NCI-H1092 treated with DMSO at 0.1 percent for 48 hours (cell line): ENCODE data around the gene TAF11L8.
"Not testable (repeated sequence)": the region's sequence is repeated elsewhere in the genome, so short reads cannot be mapped to it uniquely, and the experiment has no call there.

Experiments
- DNase-seq: peaks from one replicate; lab custom pipeline; 2025; lab: John Stamatoyannopoulos, UW

Gene TAF11L8

GRCh38 chr5:17590860-17591259, at the start of gene TAF11L8:
Gene TAF11L8 (minus strand): TSS chr5:17590960.
- DNase-seq, result not testable (repeated sequence)

GRCh38 chr5:17634160-17634559, 43.4 kb upstream of the TAF11L8 start, which contains the start of gene TAF11L14:
Gene TAF11L14 (plus strand): TSS chr5:17634460.
- DNase-seq, result no peak

DNA sequence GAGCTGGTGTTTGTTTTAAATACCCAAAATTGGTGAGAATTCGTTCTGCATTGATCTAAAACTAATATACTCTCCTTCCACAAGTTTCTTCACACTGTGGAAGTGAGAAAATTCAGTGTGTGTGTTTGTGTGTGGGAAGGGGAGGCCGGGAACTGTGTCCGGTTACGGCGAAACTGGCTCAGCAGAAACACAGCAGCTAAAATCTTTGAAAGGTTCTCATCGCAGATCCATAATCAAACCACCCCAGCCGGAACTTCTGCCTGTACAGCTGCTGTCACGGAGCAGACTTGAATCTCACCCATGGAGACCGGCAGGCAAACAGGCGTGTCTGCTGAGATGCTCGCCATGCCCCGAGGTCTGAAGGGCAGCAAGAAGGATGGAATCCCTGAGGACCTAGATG, 41.0 kb upstream of the TAF11L8 start, which contains the start of gene TAF11L13:
TSS of gene TAF11L13 (plus strand) at position 301 of the 400 bp plus-strand sequence.
- not testable (repeated sequence) for DNase-seq

DNA sequence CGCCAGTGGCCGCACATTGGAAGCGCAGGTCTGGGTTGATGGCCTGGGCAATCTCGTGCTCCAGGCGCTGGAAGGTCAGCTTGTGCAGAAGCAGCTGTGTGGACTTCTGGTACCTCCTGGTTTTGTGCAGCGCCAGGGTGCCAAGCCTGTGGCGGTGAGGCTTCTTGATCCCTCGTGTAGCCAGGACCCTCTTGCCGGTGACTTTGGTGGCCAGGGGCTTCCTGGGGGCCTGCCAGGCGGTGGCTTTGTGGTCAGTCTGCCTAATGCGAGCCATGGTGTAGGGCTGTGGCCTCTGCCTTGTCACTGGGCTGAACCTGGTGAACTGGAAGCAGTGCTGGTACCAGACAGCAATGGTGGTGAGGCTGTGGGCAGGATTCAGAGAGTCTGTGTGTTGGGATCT, 34.9 kb upstream of the TAF11L8 start:
- no peak for DNase-seq

DNA sequence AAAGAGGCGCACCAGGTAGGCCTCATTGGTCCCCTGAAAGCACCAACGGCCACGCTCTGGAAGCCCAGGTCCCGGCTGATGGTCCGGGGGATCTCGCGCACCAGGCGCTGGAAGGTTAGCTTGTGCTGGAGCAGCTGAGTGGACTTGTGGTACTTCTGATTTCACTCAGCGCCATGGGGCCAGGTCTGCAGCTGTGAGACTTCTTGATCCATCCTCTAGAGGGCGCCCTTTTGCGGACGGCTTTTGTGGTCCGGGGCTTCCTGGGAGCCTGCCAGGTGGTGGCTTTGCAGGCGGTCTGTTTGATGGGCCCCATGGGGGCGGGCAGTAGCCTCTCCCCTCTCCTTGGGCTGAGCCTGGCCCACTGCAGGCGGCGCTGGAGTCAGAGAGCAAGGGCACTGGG, 29.9 kb upstream of the TAF11L8 start:
- DNase-seq, result no peak

DNA sequence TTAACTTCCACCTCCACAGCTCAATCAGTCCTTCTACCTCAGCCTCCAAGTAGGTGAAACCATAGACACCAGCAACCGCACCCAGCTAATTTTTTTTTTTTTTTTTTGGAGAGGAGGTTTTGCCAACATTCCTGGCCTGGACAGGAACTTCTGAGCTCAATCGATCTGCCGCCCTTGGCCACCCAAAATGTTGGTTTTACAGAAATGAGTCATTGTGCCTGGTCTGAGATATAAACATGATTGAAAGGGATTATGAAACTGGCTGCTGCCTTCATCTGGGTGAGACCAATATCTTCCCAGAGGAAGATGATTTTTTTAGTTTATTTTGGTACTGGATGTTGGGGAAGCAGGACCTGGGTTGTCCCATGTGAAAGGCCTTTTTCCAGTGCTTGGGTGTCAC, 28.6 kb upstream of the TAF11L8 start:
- no peak for DNase-seq

GRCh38 chr5:17614872-17615605, 24.3 kb upstream of the TAF11L8 start:
- no peak for DNase-seq

GRCh38 chr5:17610092-17610491, 19.3 kb upstream of the TAF11L8 start, which contains the start of gene TAF11L12:
Gene TAF11L12 (plus strand): TSS chr5:17610392.
- DNase-seq, result not testable (repeated sequence)

DNA sequence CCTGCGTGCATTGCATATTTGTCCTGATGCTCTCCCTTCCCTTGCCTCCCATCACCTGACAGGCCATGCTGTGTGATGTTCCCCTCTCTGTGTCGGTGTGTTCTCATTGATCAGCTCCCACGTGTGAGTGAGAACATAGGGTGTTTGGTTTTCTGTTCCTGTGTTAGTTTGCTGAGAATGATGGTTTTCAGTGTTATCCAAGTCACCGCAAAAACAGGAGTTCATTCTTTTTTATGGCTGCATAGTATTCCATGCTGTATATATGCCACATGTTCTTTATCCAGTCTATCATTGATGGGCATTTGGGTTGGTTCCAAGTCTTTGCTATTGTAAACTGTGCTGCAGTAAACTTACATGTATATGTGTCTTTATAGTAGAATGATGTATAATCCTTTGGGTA, 16.7 kb upstream of the TAF11L8 start:
- not testable (repeated sequence) for DNase-seq

DNA sequence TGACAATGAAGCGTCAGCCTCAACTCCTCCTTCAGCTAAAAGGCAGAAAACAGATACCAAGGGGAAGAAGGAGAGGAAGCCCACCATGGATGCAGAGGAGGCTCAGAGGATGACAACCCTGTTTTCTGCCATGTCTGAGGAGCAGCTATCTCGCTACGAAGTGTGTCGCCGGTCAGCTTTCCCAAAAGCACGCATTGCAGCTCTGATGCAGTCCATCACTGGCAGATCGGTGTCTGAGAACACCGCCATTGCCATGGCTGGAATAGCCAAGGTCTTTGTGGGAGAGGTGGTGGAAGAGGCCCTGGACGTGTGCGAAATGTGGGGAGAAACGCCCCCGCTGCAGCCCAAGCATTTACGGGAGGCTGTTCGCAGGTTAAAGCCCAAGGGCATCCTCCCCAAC, 14.2 kb upstream of the TAF11L8 start:
- no peak for DNase-seq

GRCh38 chr5:17603880-17604279, 13.1 kb upstream of the TAF11L8 start, which contains the start of gene TAF11L11:
Gene TAF11L11 (plus strand): TSS chr5:17604183.
- DNase-seq, result not testable (repeated sequence)

DNA sequence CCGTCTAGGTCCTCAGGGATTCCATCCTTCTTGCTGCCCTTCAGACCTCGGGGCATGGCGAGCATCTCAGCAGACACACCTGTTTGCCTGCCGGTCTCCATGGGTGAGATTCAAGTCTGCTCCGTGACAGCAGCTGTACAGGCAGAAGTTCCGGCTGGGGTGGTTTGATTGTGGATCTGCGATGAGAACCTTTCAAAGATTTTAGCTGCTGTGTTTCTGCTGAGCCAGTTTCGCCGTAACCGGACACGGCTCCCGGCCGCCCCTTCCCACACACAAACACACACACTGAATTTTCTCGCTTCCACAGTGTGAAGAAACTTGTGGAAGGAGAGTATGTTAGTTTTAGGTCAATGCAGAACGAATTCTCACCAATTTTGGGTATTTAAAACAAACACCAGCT, 7.0 kb upstream of the TAF11L8 start, which contains the start of gene TAF11L10:
TSS of gene TAF11L10 (minus strand) at position 101 of the 400 bp plus-strand sequence.
- DNase-seq, result not testable (repeated sequence)

GRCh38 chr5:17594255-17594654, 3.5 kb upstream of the TAF11L8 start, which contains the start of gene TAF11L9:
Gene TAF11L9 (minus strand): TSS chr5:17594394.
- not testable (repeated sequence) for DNase-seq

GRCh38 chr5:17585658-17586057, 5.1 kb downstream of the TAF11L8 start, which contains the start of gene TAF11L7:
Gene TAF11L7 (minus strand): TSS chr5:17585758.
- DNase-seq, result not testable (repeated sequence)
